Rectal smooth muscle tissue (tissue), 1 donor: Measurements from ENCODE around the gene ISG20.

ENCODE experiments used
- H3K27ac ChIP-seq: one replicate; pipeline ENCODE4 v1.7.0; 2013; ENCODE audit warnings: low read depth, low read length, inconsistent platforms
- H3K27me3 ChIP-seq: one replicate; pipeline ENCODE4 v1.7.0; 2013; ENCODE audit warnings: low read length; ENCODE audit not compliant: control insufficient read depth, insufficient read depth
- H3K36me3 ChIP-seq: one replicate; pipeline ENCODE4 v1.7.0; 2013; ENCODE audit warnings: low read length; ENCODE audit not compliant: control insufficient read depth, insufficient read depth
- H3K4me1 ChIP-seq: one replicate; pipeline ENCODE4 v1.7.0; 2013; ENCODE audit warnings: low read length; ENCODE audit not compliant: control insufficient read depth, insufficient read depth
- H3K4me3 ChIP-seq: one replicate; pipeline ENCODE4 v1.7.0; 2013; ENCODE audit warnings: low read length
- H3K9ac ChIP-seq: one replicate; pipeline ENCODE4 v1.7.0; 2013; ENCODE audit warnings: low read length

The ISG20 gene

GRCh38 chr15:88612186-88612796, 26.5 kb upstream of the ISG20 start:
- no peak overlapping the region for H3K9ac ChIP-seq
- no peaks in the 10 kb centered on the region for H3K4me1 ChIP-seq
- no peaks in the 10 kb centered on the region for H3K27me3 ChIP-seq
- H3K27ac ChIP-seq: no peak overlapping the region
- no peaks in the 10 kb centered on the region for H3K36me3 ChIP-seq
- no peak overlapping the region for H3K4me3 ChIP-seq

- Histone ChIP-seq H3K36me3 (no peaks in the 10 kb centered on the region), H3K27ac (no peak overlapping the region), H3K4me1 (no peaks in the 10 kb centered on the region), H3K9ac (no peak overlapping the region), H3K4me3 (no peak overlapping the region), H3K27me3 (no peaks in the 10 kb centered on the region)
These were observed 25.5 kb upstream of the ISG20 start for GRCh38 chr15:88613074-88613944.

GRCh38 chr15:88615303-88616107, 23.3 kb upstream of the ISG20 start:
- Histone ChIP-seq H3K27me3 (no peaks in the 10 kb centered on the region), H3K36me3 (no peaks in the 10 kb centered on the region), H3K4me3 (peak overlapping the region; percentile 5), H3K4me1 (no peaks in the 10 kb centered on the region), H3K9ac (no peak overlapping the region), H3K27ac (no peak overlapping the region)

- Histone ChIP-seq H3K4me1 (peaks cover 3% of the 10 kb centered on the region), H3K9ac (no peak overlapping the region), H3K36me3 (no peaks in the 10 kb centered on the region), H3K27ac (no peak overlapping the region), H3K4me3 (no peak overlapping the region), H3K27me3 (no peaks in the 10 kb centered on the region)
These were observed 22.6 kb upstream of the ISG20 start for GRCh38 chr15:88616240-88616639.

GRCh38 chr15:88617031-88617722, 21.6 kb upstream of the ISG20 start:
- H3K4me1 ChIP-seq: peaks cover 10% of the 10 kb centered on the region
- H3K4me3 ChIP-seq: no peak overlapping the region
- H3K36me3 ChIP-seq: no peaks in the 10 kb centered on the region
- no peaks in the 10 kb centered on the region for H3K27me3 ChIP-seq
- no peak overlapping the region for H3K9ac ChIP-seq
- no peak overlapping the region for H3K27ac ChIP-seq

GRCh38 chr15:88617790-88618189, 21.0 kb upstream of the ISG20 start:
- H3K27me3 ChIP-seq: no peaks in the 10 kb centered on the region
- peaks cover 12% of the 10 kb centered on the region for H3K4me1 ChIP-seq
- H3K36me3 ChIP-seq: no peaks in the 10 kb centered on the region
- no peak overlapping the region for H3K27ac ChIP-seq
- H3K4me3 ChIP-seq: no peak overlapping the region
- no peak overlapping the region for H3K9ac ChIP-seq

- H3K27ac ChIP-seq: no peak overlapping the region
- no peak overlapping the region for H3K4me3 ChIP-seq
- no peak overlapping the region for H3K9ac ChIP-seq
- no peaks in the 10 kb centered on the region for H3K27me3 ChIP-seq
- H3K36me3 ChIP-seq: no peaks in the 10 kb centered on the region
- H3K4me1 ChIP-seq: peaks cover 12% of the 10 kb centered on the region
These were observed 20.1 kb upstream of the ISG20 start for GRCh38 chr15:88618686-88619085.

- Histone ChIP-seq H3K4me1 (peaks cover 12% of the 10 kb centered on the region), H3K4me3 (no peak overlapping the region), H3K27ac (no peak overlapping the region), H3K9ac (no peak overlapping the region), H3K27me3 (no peaks in the 10 kb centered on the region), H3K36me3 (no peaks in the 10 kb centered on the region)
These were observed 19.0 kb upstream of the ISG20 start for GRCh38 chr15:88619796-88620195.

- Histone ChIP-seq H3K27me3 (no peaks in the 10 kb centered on the region), H3K4me3 (peak within 1 kb of the TSS; percentile 73), H3K9ac (peak within 1 kb of the TSS; percentile 38), H3K4me1 (peaks cover 12% of the 10 kb centered on the region), H3K36me3 (no peaks in the 10 kb centered on the region), H3K27ac (peak within 1 kb of the TSS; percentile 86)
These were observed 17.6 kb upstream of the ISG20 start, which contains the start of gene AEN for GRCh38 chr15:88620995-88621772. Gene AEN, plus strand, starts transcription at chr15:88621340. Its CDS starts 4,870 bp downstream, at chr15:88626210.

GRCh38 chr15:88621789-88622604, 16.8 kb upstream of the ISG20 start:
- H3K9ac ChIP-seq: peak overlapping the region; percentile 38
- H3K27ac ChIP-seq: peak overlapping the region; percentile 86
- H3K36me3 ChIP-seq: peaks cover 6% of the 10 kb centered on the region
- no peaks in the 10 kb centered on the region for H3K27me3 ChIP-seq
- H3K4me1 ChIP-seq: peaks cover 12% of the 10 kb centered on the region
- peak overlapping the region; percentile 73 for H3K4me3 ChIP-seq

GRCh38 chr15:88622605-88622975, 16.2 kb upstream of the ISG20 start:
- Histone ChIP-seq H3K4me1 (peaks cover 12% of the 10 kb centered on the region), H3K9ac (no peak overlapping the region), H3K27ac (no peak overlapping the region)

More at GRCh38 chr15:88622605-88622975, 16.2 kb upstream of the ISG20 start:
- Histone ChIP-seq H3K36me3 (peaks cover 6% of the 10 kb centered on the region), H3K4me3 (peak overlapping the region; percentile 73), H3K27me3 (no peaks in the 10 kb centered on the region)
